ENCODE data around the gene DBH. TPM values are rescaled to one million over a fixed set of nuclear protein-coding genes. Genes with fewer than 3 reads are reported as not detected.

DBH gene
- total RNA-seq, 1 experiment from 2014 or later: not detected

DNA sequence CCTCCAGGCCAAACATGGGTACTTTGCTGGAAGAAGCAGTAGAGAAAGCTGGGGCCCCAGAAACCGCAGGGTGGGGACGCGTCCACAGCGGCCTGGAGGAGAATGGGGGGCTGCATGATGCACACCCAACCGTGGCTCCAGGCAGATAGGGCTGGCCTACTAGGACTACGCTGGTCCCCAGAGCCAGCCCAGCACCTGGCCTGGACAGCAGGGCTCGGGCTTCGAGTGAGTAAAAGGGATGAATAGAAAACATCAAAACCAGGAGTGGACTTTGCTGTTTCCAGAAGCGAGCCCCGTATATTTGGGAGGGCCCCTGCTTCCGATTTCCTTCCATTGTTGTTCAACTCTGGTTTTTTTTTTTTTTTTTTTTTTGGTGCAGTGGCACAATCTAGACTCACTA, 30.7 kb downstream of the DBH start:
- BruUV-seq (replicated peaks): no TSS peak
- H3K9me3 Mint-ChIP-seq (ENCODE audit: unreplicated experiment): no peaks in the 10 kb centered on the region
- TF ChIP-seq, protein P1, sequence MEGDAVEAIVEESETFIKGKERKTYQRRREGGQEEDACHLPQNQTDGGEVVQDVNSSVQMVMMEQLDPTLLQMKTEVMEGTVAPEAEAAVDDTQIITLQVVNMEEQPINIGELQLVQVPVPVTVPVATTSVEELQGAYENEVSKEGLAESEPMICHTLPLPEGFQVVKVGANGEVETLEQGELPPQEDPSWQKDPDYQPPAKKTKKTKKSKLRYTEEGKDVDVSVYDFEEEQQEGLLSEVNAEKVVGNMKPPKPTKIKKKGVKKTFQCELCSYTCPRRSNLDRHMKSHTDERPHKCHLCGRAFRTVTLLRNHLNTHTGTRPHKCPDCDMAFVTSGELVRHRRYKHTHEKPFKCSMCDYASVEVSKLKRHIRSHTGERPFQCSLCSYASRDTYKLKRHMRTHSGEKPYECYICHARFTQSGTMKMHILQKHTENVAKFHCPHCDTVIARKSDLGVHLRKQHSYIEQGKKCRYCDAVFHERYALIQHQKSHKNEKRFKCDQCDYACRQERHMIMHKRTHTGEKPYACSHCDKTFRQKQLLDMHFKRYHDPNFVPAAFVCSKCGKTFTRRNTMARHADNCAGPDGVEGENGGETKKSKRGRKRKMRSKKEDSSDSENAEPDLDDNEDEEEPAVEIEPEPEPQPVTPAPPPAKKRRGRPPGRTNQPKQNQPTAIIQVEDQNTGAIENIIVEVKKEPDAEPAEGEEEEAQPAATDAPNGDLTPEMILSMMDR (IDR thresholded peaks at IDR 0.05; ENCODE audit: unreplicated experiment): no peak
- DNase-seq (ENCODE audit: unreplicated experiment): no peak
- no peaks in the 10 kb centered on the region for H3K4me1 Mint-ChIP-seq (ENCODE audit: insufficient read depth, unreplicated experiment)
- no peak overlapping the region for H3K27ac Mint-ChIP-seq (ENCODE audit: low read depth, unreplicated experiment)
- ChIA-PET POLR2A (no interaction called here), CTCF (no interaction called here)
- peaks cover 15% of the 10 kb centered on the region for H3K27me3 Mint-ChIP-seq (ENCODE audit: insufficient read depth, unreplicated experiment)
- intact Hi-C loops (cut with micrococcal nuclease): no loop called here
- H3K4me3 Mint-ChIP-seq (ENCODE audit: unreplicated experiment): no peak overlapping the region
- no peaks in the 10 kb centered on the region for H3K36me3 Mint-ChIP-seq (ENCODE audit: insufficient read depth, unreplicated experiment)

DNA sequence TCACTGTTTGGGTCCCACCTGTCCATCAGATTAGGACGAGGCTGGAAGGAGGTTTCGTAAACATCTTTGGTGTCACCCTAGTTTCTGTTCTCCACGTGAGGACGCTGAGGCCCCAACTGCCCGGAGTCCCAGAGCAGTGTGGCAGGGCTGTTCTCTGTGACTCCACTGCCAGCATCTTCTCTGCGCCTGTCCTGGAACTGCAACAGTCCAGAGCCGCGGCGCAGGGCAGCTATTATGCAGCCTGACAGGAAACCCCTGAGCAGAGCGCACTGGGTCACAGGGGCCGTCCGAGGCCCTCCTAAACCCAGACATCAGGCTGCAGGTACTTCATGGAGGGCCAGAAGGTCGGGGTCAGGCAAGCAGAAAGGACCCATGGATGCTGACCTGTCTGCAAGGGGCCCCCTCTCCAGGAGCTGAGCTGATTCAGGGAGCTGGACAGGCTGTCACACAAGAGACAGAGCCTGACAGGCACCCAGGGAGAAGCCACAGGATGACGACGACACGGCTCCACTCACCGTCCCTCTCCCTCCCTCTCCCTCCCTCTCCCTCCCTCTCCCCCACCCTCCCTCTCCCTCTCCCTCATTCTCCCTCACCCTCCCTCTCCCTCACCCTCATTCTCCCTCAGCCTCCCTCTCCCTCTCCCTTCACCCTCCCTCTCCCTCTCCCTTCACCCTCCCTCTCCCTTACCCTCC, 31.7 kb downstream of the DBH start:
- POLR2A ChIA-PET: no interaction called here
- Mint-ChIP-seq H3K27ac (ENCODE audit: low read depth, unreplicated experiment) (no peak overlapping the region), H3K4me3 (ENCODE audit: unreplicated experiment) (no peak overlapping the region), H3K9me3 (ENCODE audit: unreplicated experiment) (no peaks in the 10 kb centered on the region), H3K36me3 (ENCODE audit: insufficient read depth, unreplicated experiment) (no peaks in the 10 kb centered on the region), H3K27me3 (ENCODE audit: insufficient read depth, unreplicated experiment) (peaks cover 13% of the 10 kb centered on the region), H3K4me1 (ENCODE audit: insufficient read depth, unreplicated experiment) (no peaks in the 10 kb centered on the region)
- intact Hi-C loops (cut with micrococcal nuclease): no loop called here
- TF ChIP-seq, protein P1 (IDR thresholded peaks at IDR 0.05; ENCODE audit: unreplicated experiment): no peak
- BruUV-seq (replicated peaks): no TSS peak
- CTCF ChIA-PET: no interaction called here
- DNase-seq (ENCODE audit: unreplicated experiment): no peak

DNA sequence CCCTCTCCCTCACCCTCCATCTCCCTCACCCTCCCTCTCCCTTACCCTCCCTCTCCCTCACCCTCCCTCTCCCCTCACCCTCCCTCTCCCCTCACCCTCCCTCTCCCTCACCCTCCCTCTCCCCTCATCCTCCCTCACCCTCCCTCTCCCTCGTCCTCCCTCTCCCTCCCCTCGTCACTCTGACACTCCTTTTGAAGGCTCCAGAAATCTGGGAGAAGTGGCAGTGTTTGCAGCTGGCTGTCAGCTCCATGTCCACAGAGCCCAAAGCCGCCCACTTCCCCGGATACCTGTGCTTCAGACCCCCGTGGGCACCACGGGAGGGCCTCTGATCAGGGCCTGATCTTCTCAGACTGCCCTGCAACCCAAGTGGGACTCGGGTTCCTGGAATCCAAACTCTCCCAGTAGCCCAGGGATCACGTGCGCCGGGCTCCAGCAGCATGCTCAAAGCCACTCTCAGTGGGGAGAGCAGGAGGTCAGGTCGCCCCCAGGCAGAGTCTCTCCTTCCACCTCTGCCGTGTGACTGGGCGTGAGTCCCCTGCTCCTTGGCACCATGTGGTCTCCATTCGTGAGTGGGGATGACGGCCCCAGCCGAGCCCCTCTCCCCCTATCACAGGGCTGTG, 33.1 kb downstream of the DBH start:
- CTCF ChIA-PET: no interaction called here

DNA sequence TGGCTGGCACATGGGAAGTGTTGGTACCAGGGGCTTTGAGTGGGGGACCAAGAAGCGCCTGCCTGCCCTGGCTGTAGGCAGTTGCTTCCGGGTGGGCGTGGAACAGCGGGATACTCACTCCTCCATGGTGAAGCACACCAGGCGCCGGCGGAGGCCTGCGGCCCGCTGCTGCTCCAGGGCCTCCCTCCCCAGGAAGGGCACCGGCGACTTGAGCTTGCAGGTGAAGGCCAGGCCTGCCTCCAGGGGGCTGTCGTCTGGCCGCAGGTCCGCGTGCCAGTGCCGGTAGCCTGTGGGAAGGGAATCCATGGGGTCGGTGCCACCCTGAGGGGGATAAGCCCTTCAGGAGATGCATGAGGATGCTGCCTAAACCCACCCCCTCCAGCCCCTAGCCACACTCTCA, 34.3 kb downstream of the DBH start:
- ChIA-PET CTCF (no interaction called here), POLR2A (no interaction called here)
- H3K4me3 Mint-ChIP-seq (ENCODE audit: unreplicated experiment): no peak overlapping the region
- peaks cover 31% of the 10 kb centered on the region for H3K27me3 Mint-ChIP-seq (ENCODE audit: insufficient read depth, unreplicated experiment)
- H3K9me3 Mint-ChIP-seq (ENCODE audit: unreplicated experiment): no peaks in the 10 kb centered on the region
- intact Hi-C loops (cut with micrococcal nuclease): no loop called here
- TF ChIP-seq, protein P1 (IDR thresholded peaks at IDR 0.05; ENCODE audit: unreplicated experiment): no peak
- no peaks in the 10 kb centered on the region for H3K36me3 Mint-ChIP-seq (ENCODE audit: insufficient read depth, unreplicated experiment)
- H3K4me1 Mint-ChIP-seq (ENCODE audit: insufficient read depth, unreplicated experiment): no peaks in the 10 kb centered on the region
- no peak overlapping the region for H3K27ac Mint-ChIP-seq (ENCODE audit: low read depth, unreplicated experiment)
- BruUV-seq (replicated peaks): no TSS peak
- DNase-seq (ENCODE audit: unreplicated experiment): no peak

More for the DNA sequence above, 33.1 kb downstream of the DBH start:
- intact Hi-C loops (cut with micrococcal nuclease): no loop called here
- POLR2A ChIA-PET: no interaction called here
- H3K27me3 Mint-ChIP-seq (ENCODE audit: insufficient read depth, unreplicated experiment): peaks cover 19% of the 10 kb centered on the region
- BruUV-seq (replicated peaks): no TSS peak
- TF ChIP-seq, protein P1 (IDR thresholded peaks at IDR 0.05; ENCODE audit: unreplicated experiment): no peak
- no peaks in the 10 kb centered on the region for H3K36me3 Mint-ChIP-seq (ENCODE audit: insufficient read depth, unreplicated experiment)
- no peaks in the 10 kb centered on the region for H3K9me3 Mint-ChIP-seq (ENCODE audit: unreplicated experiment)
- no peak overlapping the region for H3K27ac Mint-ChIP-seq (ENCODE audit: low read depth, unreplicated experiment)
- H3K4me3 Mint-ChIP-seq (ENCODE audit: unreplicated experiment): no peak overlapping the region
- H3K4me1 Mint-ChIP-seq (ENCODE audit: insufficient read depth, unreplicated experiment): no peaks in the 10 kb centered on the region
- no peak for DNase-seq (ENCODE audit: unreplicated experiment)

Data from MCF 10A (cell line).